Stimulated activated naive CD4-positive, alpha-beta T cell (primary cell): Measurements from ENCODE around the gene HIRA.

Source experiments
- DNase-seq, 6 experiments: peaks; one replicate each; lab custom pipeline; 2025; lab: John Stamatoyannopoulos, UW

HIRA gene

DNA sequence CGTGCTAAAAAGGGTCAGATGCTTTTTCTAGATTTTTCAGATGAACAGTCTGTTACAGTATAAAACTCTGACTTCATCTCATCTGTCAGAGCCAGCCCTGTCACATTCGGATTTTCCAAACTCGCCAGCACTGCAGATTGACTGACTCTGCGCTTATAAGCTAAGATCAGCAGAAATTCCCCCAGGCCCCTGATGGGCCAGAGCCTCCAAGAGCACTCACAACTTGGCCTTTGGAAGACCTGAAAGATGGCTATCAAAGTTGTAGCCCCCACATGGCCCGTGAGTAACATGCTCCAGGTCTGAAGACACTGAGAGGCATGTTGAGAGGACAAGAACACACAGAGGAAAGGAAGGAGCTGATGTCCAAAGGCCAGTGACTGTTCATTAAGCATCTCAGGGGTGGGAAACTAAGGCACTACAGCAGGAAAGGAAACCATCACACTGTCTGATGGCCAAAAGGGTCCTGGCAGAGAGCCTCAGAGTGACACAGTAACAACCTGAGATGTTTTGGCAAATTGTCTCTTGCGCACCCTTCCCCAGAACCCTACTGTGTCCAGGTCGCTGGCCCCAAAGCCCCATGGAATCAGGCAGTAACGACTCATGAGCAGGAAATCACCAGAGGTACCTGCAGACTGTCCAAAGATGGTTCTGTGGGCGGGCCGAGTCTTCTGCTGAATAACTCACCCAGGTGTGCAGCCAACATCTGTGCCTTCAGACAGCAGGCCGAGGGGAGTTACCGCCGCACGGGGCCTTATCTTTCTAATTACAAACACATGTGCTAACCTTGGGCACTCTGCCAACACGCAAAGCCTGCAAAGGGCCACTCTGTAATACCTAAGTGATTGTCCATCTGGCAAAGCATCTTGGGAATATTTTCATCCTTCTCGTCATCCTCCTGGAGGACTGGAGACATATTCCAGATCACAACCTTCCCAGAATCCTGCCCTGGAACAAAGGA is 23.6 kb downstream of the HIRA start:
- DNase-seq: no peak

DNA sequence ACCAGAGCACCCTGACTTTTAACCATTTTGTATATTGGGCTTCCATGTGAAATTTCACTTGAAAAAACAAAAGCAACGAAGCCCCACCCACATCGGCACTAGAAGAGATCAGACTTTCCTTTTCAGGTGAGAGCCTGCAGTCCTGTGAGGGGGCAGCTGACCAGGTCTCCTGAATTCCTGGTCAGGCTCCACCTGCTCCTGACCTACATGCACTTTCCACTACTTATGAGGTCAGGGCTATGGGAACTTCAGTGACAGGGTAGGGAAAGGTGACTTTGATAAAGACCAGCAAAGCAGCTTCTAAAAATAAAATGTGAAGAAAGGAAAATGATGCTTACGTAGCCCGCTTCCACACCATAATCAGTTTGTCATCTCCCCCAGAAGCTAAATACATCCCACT is 24.7 kb downstream of the HIRA start:
- no peak for DNase-seq

DNA sequence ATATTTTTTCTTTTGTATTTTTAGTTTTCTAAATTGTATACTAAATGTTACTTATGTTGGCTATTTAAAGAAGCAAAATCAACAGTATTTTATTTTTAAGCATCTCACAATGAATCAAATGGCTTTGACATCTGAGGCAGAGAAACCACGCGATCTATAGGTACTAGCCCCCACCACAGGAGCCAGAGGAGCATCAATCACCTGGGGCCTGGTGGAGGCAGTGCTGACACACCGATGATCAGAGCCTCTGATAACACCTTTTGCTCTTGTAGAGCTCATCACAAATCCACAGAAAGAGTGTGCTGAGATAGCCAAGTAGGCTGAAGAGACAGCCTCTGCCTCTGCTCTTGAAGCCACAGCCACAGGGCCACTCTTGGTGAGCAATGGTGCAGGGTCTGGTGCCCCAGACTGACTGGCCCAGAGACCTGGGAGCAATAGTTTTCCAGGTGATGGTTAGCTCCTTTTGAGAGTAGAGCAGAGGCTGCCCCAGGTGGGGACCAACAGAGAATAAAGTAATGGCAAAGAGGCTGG is 25.2 kb downstream of the HIRA start:
- DNase-seq: no peak

DNA sequence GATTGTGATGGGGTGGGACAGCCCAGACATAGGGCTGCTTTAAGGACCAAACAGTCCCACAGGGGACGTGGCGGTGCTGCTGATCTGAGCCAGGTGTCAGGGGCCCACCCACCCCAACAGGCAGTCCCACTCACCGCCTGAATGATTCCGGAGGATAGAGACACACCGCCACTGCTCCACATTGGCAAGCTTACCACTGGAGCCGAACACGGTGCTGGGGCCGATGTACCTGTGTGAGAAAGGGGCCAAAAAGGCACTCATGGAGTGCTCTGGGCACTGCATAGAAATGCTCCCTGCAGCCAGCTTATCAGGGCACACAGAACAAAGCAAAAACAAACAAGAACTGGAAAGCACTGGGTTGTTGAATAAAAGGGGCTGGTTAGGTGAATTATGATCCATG is 25.9 kb downstream of the HIRA start:
- DNase-seq: no peak

DNA sequence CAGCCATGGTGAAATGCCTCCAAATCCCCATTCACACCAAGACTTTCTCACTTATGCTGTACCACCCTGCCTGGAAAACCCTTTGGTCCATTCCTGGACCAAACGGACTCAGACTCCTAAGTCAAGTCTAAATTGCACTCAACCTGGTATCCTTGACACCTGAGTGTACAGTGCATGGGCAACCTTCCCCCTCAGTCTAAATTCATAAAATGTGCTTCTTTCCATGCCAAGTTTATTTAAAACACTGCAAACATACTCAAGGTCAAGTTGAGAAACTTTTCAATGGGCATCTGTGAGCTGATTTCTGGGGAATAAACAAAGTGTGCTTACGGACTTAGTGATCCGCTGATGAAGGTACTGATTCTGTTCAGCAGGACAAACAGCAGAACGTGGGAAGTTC is 26.4 kb downstream of the HIRA start:
- DNase-seq: no peak

DNA sequence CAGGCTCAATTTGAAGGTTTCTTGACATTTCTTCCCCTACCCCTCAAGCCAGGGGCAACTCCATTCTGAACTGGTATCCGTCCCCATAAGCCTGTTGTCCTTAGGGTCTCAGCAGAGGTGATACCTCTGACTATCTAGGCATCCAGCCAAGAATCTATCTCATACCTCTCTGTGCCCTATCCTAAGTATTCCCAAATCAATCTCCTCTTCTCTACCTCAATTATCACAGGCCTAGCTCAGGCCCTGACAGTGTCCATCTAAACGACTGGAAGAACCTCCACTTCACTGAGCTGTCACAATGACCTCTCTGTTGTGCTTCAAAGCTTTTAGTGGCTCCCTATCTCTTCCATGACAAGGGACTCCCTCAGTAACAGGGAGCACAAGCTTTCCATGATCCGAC is 26.9 kb downstream of the HIRA start:
- no peak for DNase-seq

DNA sequence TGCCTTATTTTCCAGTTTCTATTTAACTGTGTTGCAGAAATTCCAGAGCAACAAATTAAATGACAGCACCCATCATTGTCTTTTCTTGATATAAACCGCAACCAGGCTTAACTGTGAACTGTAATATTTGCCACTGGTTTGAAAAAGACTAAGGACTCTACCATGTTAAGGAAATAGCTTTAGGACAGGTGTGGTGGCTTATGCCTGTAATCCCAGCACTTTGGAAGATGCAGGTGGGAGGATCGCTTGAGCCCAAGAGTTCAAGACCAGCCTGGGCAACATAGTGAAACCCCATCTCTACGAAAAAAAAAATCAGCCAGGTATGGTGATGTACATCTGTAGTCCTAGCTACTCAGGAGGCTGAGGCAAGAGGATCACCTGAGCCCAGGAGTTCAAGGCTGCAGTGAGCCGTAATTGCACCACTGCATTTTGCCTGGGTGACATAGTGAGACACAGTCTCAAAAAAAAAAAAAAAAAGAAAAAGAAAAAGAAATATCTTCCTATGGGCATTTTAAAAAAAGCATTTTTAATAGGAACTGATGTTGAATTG is 28.8 kb downstream of the HIRA start:
- DNase-seq: no peak

DNA sequence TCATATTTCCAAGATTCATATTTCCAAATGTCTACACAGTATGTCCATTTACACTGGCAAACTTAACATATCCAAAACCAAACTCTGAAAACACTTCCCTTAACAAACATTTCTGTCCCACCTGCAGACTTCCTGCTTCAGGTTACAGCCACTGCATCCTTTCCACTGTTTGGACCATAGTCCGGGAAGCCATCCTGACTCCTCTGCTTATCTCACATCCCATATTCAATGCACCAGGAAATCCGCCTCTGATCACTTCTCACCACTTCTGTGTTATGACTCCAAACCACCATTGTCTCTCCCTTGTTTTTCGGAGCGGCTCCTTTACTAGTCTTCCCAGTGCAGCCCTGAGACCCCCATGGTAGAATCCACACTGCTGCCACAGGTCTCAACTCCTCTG is 30.1 kb downstream of the HIRA start:
- no peak for DNase-seq

DNA sequence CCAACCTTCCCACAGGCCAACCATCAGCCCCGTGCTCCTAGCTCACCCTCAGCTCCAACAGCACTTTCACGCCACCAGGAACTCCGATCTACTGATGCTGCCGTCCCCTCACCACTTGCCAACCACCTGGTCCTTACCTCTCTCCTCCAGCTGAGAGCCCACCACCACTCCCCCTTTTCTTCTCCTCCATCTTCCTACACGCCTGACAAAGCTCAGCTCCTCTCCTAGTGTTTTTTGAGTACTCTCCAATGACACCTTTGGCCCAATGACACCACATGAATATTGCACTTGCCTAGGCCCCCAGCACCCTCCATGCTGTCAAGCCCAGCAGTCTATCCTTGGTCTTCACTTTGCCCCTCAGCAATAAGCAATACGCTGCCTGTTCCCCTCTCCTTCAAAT is 30.7 kb downstream of the HIRA start:
- DNase-seq: no peak

DNA sequence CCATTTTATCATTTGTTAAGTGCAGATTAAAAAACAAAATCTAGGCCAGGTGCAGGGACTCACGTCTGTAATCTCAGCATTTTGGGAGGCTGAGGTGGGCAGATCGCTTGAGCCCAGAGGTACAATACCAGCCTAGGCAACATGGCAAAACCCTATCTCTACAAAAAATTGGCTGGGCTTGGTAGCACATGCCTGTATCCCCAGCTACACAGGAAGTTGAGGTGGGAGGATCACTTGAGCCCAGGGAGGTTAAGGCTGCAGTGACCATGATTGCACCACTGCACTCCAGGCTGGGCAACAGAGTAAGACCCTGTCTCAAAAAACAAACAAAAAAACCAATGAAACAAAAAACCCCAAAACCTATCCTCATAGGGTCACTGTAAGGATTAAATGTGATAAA is 32.9 kb downstream of the HIRA start:
- no peak for DNase-seq

DNA sequence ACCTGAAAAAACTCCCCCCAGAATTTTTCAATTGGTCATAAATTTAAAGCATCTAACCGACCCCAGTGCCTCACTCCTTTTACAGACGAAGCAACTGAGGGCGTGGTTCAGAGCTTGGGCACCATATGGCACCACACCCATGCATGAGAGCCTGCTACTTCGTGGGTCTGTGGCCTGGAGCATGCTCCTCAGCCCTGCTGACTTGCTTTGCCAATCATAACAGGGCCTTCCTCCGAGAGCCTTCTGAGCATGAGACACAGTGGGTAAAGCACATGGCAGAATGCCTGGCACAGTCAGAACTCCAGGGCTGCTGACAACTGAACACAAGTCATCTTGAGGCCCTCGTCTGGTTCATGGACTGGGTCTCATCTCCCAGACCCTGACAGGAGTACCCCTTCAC is 33.3 kb downstream of the HIRA start:
- no peak for DNase-seq

DNA sequence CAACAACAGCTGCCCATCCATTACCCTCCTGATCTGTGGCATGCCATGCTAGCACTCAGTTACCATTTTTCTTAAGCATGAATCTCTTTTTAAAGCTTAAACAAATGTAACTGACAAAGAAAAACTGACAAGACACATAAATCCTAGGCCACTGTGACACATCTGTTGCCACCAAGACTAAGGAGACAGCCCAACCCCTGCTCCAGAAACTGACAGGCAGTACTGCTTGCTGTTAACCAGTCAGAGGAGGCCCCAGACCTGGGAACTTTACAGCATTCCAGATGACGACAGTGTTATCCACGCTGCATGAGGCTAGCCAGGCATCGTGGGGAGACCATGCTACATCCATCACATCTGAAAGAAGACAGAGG is 33.8 kb downstream of the HIRA start:
- no peak for DNase-seq

DNA sequence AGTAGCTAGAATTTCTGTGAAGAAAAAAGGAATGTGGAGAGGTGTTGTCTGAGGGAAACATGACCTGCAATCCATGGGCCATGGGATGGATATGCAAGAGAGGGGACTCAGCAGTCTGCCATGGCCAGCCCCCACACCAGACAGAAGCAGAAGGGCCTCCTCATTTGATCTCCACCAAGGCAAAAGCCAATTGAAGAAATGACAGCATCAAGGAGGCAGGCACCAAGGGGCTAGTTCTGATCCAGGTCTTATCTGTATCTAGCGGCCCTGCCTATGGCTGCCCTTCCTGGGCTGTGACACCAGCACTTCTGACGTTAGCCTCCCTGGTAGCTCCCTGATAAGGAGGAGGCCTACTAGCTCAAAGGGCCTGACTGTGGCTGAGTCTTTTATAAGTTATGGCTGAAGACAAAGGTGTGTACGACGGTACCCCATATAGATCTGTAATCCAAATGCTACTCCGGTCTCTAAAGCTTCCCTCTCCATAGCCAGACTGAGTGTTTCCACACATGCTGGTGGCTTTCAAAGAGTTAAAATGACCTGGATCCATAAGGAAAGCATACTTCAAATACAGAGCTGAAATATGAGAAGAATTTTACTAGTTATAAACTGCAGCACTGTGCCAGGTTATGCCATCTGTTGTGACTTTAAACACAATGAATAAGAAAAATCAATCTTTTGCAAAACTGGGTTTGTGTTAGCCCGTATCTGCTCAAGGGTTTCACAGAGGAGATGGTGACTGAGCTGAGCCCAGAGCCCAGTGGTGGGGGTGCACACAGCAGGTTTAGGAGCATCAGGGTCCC is 34.4 kb downstream of the HIRA start:
- DNase-seq: no peak

DNA sequence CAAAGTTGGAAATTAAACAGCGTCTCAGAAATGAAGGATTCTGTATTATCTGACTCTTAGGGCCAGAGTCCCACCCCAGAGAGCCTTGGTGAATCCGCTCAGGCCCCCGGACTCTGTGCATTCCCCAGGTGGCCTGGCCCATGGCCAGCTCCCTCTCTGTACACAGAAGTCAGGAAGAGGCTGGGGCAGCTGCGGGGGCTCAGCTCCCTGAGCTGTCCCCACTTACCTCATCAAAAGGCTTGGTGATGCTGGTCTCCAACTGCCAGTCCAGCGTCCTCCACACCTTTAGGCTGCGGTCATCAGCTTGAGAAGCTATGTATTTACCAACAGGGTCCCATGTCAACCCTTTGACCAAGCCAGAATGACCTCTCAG is 35.0 kb downstream of the HIRA start:
- no peak for DNase-seq

DNA sequence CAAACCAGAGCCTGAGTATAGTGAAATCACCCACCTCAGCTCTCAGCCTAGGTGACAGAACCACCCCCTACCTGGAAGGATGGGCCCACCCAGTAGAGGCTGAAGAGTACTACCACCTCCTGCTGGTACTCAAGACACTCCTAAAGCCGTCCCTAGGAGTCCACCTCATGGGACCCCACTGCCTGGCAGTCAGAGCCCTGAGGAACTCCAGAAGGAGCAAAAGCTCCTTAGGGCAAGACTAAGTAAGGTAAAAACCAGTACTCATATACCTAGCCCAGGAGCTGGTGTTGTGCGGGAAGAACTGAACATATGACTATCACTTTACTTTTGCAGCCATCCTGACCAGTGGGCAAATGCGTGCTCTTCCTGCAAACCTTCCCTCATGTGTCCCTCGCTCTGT is 36.3 kb downstream of the HIRA start:
- DNase-seq: no peak

DNA sequence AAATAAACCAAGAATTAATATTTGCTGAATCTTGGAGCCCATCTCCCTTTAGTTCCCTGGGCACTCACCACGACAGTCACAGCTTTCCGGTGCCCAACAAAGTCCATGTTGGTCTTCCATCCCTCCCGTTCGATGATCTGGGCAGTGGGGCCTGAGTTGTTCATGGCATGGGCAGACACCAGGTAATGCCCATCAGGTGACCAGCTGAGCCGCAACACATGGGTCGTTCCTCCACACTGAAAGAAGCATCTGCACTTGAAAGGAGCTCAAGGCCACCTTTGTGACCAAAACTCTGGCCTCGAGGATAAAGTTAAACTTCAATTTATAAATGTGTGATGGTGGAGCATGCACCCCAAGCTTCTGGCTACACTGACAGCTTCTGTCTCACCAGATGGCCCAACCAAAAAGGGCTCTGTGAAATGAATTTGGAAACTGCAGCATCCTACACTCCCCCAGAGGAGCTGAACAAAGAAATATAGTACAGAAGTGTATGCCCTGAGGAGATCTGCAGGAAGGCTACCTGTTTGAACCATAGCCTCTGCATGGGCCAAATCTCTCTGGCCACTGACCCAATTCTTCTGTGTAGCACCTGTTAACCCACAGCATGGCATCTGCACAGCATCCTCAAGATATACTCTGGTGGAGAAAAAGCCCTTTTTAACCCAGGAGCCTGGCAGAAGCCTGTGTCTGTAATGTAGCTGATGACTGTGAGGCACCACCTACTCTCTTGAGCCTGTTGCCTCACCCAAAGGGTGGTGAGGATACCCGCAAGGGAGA is 37.1 kb downstream of the HIRA start:
- no peak for DNase-seq

DNA sequence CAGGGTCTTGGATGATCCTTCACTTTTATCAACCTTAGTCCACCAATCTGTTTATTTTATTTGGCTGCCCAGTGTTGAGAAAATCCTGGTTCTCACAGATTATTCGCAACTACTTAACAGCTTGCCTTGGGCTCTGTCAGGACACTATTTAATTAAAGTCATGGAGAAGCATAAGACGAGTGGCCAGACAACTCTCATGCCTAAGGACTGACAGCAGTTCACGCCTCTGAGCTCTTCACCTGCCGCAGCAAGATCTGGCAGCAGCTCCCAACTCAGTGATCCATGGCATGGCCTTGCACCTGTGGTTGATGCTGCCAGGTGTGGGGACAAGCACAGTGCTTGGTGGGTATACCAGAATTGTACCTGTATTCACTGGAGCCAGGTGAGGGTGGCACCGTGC is 37.8 kb downstream of the HIRA start:
- DNase-seq: no peak

DNA sequence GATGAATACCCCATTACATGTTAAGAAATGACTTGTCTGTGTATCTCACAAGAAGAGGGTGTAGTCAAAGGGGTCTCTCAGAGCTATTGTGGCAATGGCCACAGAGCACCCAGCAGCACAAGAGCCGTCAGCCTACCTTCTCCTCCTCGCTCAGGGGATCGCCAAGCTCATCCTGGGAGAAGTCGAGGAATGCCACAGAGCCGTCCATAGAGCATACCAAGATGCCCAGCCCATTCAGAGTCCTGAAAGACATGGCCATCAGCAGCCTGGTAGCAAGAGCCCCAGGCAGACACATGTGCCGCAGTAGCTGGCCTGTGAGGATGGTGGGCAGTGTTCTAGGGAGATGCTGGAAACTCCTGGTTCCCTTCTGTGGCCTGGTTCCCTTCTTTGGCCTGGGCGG is 44.0 kb downstream of the HIRA start:
- no peak for DNase-seq

DNA sequence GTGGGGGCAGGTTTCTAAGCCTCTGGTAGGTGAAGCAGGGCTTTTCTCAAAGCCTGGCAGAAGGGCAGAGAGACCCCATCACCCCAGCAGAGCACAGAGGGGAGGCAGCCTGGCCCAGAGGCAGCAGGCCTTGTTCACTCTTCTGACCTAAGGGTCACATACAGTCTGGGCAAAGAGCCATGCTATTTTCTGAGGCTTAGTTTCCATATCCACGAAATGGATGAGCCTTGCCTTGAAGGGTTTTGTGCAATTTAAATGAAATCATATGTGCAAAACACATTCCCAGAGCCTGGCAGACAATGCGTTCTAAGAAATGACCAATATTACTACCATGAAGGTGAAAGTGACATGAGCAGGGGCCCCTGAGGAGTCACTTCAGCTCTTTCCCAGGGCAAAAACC is 44.5 kb downstream of the HIRA start:
- no peak for DNase-seq

DNA sequence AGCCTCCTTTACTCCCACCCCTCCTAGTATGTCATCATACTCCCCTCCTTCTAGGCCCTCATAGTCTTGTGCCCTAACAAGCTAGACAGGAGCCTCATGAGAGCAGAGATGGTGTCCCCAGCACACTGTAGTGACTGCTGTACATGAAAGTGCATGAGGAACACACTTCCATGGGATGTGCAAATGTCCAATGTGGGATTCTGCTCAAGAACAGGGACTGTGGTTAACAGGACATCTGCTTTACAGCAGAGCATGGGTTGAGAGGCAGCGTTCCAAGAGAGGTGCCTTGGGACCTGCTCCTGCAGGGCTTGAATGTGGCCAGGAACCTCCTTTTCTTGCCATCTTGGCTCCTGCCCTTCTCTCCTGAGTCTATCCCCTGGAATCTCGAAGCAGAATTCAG is 45.3 kb downstream of the HIRA start:
- DNase-seq: no peak

DNA sequence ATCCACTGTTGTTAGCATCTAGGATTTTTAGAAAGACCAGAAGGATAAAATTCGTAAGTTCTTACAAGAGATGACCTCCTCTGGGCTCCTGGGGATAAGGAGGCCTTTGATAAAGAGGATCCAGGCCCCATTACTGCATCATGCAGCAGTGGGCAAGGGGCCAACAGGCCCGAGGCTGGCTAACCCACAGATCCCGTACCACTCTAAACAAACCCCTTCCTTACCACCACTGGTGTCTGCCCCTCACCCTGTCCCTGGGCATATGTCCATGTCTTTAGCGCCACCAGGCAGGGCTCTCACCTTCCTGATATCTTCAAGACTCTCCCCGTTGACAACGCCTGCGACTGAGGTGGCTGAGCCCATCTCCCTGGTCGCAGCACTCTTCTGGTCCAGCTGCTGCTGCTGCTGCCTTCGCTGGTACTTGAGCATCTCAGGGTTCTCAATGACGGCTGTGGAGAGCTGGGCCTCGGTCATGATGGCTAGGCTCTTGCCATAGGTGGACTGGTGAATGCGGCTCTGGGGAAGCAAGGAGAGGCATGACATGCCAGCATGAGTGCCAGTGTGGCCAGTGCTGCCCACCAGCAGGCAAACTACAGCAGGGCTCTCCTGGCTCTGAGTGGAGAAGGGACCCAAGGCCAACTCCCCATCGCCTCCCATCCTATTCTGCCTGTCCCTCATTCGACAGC is 46.2 kb downstream of the HIRA start:
- no peak for DNase-seq

DNA sequence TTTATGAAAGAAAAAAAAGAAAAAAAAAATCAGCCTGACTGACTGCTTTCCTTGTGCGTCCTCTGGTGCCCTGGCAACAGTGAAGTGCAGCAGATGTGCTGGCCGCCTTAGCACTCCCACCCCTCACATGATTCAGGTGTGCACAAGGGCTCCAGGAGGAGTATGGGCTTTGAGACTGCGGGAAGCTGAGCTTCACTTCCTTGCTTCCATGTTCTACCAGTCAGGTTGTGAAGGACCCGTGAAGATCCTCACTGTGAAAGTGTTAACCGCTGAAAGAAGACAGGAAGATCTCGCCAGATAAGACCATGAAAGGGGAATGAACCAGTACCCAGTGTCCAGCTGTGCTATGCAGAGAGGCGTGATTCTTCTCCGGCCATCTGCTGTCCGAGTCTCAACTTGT is 48.2 kb downstream of the HIRA start:
- DNase-seq: no peak
